Hematopoietic multipotent progenitor cell treated with erythropoietin and hydrocortisone succinate and interleukin-3 and kit ligand, for 8 days (in vitro differentiated cells): ENCODE data around the gene SALL2.

Source experiments
- DNase-seq: peaks from one replicate; pipeline ENCODE4 v3.0.0-alpha.2; 2015

The SALL2 gene

GRCh38 chr14:21527318-21527679 lies 1.2 kb upstream of the SALL2 start:
- no peak for DNase-seq

DNA sequence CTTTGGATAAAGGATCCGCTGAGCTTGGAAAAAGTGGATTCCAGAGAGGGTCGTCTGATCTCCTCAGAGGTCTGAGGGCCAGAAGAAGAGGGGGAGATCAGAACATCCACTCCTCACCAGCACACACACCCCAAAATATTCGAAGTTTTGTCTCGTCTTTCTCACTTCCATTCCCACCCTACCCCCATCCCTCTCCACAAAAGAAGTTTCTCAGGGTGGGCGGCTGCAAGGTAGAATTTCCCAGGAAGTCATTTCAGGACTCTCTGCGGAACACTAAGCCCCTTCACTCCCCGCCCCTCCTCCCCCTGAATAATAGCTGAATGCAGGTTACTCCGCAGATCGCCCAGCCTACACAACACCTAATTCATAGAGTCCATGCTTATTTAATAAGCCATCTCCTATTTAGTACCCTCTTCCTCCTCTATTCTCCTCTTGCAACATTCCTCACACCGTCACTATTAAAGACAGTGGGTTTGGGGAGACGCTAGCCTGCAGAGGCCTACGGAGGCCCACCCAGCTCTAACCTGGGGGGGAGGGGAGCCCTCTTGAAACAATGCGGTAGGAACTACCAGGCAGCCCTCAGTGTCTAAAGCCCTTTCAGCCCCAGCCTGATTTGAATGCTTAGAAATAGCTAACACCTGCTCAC lies 649 bp upstream of the SALL2 start:
- peak; percentile 36 for DNase-seq

- no peak for DNase-seq
Measured at GRCh38 chr14:21525571-21525961, 580 bp downstream of the SALL2 start.

GRCh38 chr14:21524575-21525490 lies 1.3 kb downstream of the SALL2 start:
- DNase-seq: no peak

DNA sequence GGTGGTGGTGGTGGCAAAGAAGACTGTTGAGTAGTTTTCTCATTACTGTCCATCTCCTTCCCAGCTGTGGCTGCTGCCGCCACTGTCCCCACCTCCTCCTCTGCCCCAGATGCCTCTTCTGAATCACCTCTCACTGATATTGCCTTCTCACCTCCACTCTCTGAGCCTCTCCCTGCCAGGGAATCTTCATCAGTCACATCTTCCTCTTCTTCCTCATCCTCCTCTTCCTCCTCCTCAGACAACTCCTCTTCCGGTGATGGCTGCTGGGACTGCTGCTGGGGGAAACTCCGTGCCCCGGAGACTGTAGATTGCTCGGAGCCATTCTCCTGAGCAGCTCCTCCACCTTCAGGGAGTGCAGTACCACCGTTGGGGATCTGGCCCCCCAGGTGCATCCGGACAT lies 2.9 kb downstream of the SALL2 start:
- DNase-seq: no peak

DNA sequence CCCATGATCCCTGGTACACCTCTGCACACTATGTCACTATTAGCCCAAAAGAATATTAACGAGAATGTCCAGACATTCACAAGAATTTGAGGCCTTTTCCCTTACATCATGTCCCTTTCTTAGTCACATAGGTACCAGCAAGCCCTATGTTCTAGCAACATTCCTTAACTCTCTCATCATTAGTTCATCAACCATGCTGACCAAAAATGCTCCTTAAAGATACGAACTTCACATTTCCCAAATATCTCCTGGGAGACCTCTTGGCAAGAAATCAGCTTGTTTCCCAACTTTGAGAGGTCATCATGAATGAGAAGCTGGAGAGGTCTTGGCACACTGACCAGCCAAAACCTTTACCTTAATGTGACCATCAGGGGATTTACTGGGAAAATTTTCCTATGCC lies 4.6 kb downstream of the SALL2 start:
- DNase-seq: no peak

DNA sequence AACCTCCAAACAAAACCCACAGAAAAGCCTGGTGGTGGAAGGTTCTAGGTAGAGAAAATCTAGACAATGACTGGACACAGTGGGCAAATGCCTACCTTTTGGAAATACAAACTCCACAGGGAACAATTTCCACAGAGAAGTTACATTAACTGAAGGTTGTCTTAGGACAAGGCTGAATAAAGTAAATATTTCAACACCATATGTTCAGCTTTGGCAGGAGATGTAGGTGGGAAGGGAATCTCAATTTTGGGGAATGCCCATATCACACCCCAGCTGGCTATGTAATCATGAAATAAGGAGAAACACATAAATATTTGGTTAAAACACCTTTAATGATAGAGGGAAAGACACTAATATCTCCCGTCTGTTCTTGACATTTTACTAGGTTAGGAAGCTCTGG lies 5.4 kb downstream of the SALL2 start:
- DNase-seq: no peak

GRCh38 chr14:21518725-21519124 lies 7.4 kb downstream of the SALL2 start:
- no peak for DNase-seq

GRCh38 chr14:21514341-21514740 lies 11.8 kb downstream of the SALL2 start:
- no peak for DNase-seq

GRCh38 chr14:21510735-21511657 lies 15.2 kb downstream of the SALL2 start, which contains the start of gene METTL3:
METTL3 (minus strand) TSS chr14:21511340; CDS start chr14:21511223, 117 bp downstream.
- DNase-seq: peak; percentile 99

DNA sequence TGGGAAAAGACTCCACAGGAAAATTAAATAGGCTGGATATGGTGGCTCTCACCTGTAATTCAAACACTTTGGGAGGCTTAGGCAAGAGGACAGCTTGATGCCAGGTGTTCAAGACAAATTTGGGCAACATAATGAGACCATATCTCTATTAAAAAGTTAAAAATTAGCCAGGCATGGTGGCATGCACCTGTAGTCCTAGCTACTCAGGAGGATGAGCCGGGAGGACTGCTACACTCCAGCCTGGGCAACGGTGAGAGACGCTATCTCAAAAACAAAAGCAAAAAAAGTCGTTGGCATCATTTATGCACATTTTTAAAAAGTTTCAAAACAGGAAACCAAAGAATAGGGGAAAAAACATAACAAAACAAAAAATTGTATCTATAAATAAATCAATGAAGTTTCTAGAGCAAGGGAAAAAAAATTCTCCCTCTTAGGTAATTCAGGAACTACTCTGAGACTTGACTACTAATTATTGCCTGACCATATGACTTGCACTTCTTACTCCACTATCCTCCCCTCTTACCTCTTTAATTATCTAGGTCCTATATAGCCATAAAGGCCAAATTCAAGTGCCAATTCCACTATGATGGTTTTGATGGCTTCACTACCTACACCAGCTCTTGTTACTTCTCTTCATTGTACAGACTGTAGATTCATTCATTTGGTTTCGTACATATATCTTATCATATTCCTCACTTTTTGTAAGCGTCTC lies 16.6 kb downstream of the SALL2 start:
- peak; percentile 17 for DNase-seq

- no peak for DNase-seq
Measured at GRCh38 chr14:21506557-21506956, 19.6 kb downstream of the SALL2 start.

DNA sequence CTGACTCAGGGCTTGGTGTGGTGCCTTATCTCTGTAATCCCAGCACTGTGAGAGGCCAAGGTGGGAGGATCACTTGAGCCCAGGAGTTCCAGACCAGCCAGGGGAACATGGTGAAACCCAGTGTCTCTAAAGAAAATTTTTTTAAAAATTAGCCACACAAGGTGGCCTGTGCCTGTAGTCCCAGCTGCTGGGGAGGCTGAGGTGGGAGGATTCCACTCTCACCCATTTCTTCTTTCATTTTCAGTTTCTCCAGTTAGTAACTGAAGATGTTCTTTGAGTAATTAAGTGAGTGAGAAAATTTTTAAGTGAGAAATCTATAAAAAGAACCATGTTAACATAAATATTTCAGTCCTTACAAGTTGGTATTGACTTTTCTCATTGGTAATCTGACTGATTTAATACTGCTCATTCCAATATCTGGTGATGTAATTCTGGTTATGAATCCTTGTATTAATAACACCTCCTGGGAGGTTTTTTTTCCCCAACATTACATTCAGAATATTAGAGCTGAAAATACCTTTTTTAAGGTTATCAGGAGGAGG lies 21.1 kb downstream of the SALL2 start:
- DNase-seq: peak; percentile 16

- no peak for DNase-seq
Measured at GRCh38 chr14:21503376-21503775, 22.8 kb downstream of the SALL2 start.

GRCh38 chr14:21501568-21501967 lies 24.6 kb downstream of the SALL2 start:
- DNase-seq: no peak

- DNase-seq: peak; percentile 74
Measured at GRCh38 chr14:21498540-21499526, 27.3 kb downstream of the SALL2 start.

DNA sequence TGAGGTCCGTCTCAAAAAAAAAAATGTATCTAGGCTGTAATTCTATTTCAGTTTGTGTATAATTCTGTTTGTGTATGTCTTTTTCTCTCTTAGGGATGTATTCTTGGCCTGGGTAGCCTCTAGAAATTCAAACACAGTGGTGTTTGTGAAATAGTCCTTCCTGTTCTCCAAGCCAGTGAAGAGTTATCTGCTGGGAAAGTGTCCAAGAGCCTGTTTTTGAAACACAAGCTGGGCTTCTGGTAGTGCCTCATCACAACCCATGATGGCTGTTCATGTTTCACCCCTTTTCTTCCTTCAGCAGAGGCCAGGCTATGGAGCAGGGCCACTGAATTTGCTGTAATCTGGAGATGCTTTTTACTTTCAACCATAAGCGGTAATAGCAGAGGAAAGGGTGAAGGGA lies 29.7 kb downstream of the SALL2 start:
- DNase-seq: no peak

- DNase-seq: no peak
Measured at GRCh38 chr14:21494902-21495762, 31.0 kb downstream of the SALL2 start.

GRCh38 chr14:21486640-21487087 lies 39.5 kb downstream of the SALL2 start:
- DNase-seq: no peak
